ENCODE results near the gene MT1M.

Gene MT1M

GRCh38 chr16:56651586-56651985 is 19.1 kb downstream of the MT1M start, which contains the start of gene MT1B:
Gene MT1B, plus strand, starts transcription at chr16:56651886. Its CDS starts 68 bp downstream, at chr16:56651954.
- Histone ChIP-seq H3K4me3 (ENCODE audit: low read depth, low read length, poor library complexity, severe bottlenecking) (no peak within 1 kb of the TSS), H2AFZ (ENCODE audit: low read length) (no peak within 1 kb of the TSS), H3K9ac (ENCODE audit: low read length) (no peak within 1 kb of the TSS; the same call in 1 of the 2 replicates), H4K20me1 (ENCODE audit: insufficient read depth, low read length) (no peaks in the 10 kb centered on the region), H3K9me2 (ENCODE audit: low read depth, low read length) (no peaks in the 10 kb centered on the region), H3K4me2 (ENCODE audit: low read length) (no peak within 1 kb of the TSS), H3F3A (ENCODE audit: insufficient read depth, low read length) (no peaks in the 10 kb centered on the region), H3K27me3 (ENCODE audit: insufficient read depth, low read length) (peaks cover 7% of the 10 kb centered on the region; the same call in 1 of the 2 replicates), H3K4me1 (ENCODE audit: insufficient read depth, low read length, severe bottlenecking) (peaks cover 10% of the 10 kb centered on the region), H3K79me2 (ENCODE audit: insufficient read depth, low read length) (no peaks in the 10 kb centered on the region), H3K27ac (ENCODE audit: low read depth, low read length, poor library complexity, severe bottlenecking) (no peak within 1 kb of the TSS), H3K36me3 (ENCODE audit: insufficient read depth, low read length) (no peaks in the 10 kb centered on the region), H3K9me3 (ENCODE audit: low read length) (no peaks in the 10 kb centered on the region)
- TF ChIP-seq CTCF (IDR thresholded peaks at IDR 0.05; ENCODE audit: low read length) (no peak), EZH2 (IDR thresholded peaks at IDR 0.05; ENCODE audit: borderline replicate concordance, low read length) (no peak)

DNA sequence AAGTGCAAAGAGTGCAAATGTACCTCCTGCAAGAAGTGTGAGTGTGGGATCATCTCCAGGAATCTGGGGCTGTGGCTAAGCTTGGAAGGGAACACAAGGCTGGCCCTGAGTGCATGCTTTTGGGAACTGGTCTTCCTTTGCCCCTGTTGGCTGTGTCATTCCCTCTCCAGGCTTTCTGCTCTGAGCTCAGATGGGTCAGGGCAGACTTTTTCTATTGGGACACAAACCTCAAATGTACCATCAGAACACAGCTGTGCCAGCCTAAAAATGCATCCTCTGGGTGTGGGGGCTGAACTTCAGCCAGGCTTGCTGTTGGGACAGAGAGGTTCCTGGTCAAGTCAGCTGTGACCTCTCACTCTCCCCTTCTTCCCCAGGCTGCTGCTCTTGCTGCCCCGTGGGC is 20.1 kb downstream of the MT1M start:
- H3K79me2 ChIP-seq (ENCODE audit: insufficient read depth, low read length), result no peaks in the 10 kb centered on the region
- peaks cover 7% of the 10 kb centered on the region; the same call in 1 of the 2 replicates for H3K27me3 ChIP-seq (ENCODE audit: insufficient read depth, low read length)
- no peaks in the 10 kb centered on the region for H3K36me3 ChIP-seq (ENCODE audit: insufficient read depth, low read length)
- H3K4me2 ChIP-seq (ENCODE audit: low read length), result no peak overlapping the region
- H3K4me3 ChIP-seq (ENCODE audit: low read depth, low read length, poor library complexity, severe bottlenecking), result no peak overlapping the region
- no peaks in the 10 kb centered on the region for H3K9me2 ChIP-seq (ENCODE audit: low read depth, low read length)
- no peak overlapping the region; the same call in 1 of the 2 replicates for H3K9ac ChIP-seq (ENCODE audit: low read length)
- H3F3A ChIP-seq (ENCODE audit: insufficient read depth, low read length), result no peaks in the 10 kb centered on the region
- TF ChIP-seq CTCF (IDR thresholded peaks at IDR 0.05; ENCODE audit: low read length) (no peak), EZH2 (IDR thresholded peaks at IDR 0.05; ENCODE audit: borderline replicate concordance, low read length) (no peak)
- no peaks in the 10 kb centered on the region for H3K9me3 ChIP-seq (ENCODE audit: low read length)
- H3K4me1 ChIP-seq (ENCODE audit: insufficient read depth, low read length, severe bottlenecking), result peaks cover 15% of the 10 kb centered on the region
- no peak overlapping the region for H3K27ac ChIP-seq (ENCODE audit: low read depth, low read length, poor library complexity, severe bottlenecking)
- no peak overlapping the region for H2AFZ ChIP-seq (ENCODE audit: low read length)
- H4K20me1 ChIP-seq (ENCODE audit: insufficient read depth, low read length), result no peaks in the 10 kb centered on the region

- Histone ChIP-seq H2AFZ (ENCODE audit: low read length) (no peak overlapping the region), H3F3A (ENCODE audit: insufficient read depth, low read length) (no peaks in the 10 kb centered on the region), H3K4me2 (ENCODE audit: low read length) (peak overlapping the region; percentile 40; the same call in 1 of the 2 replicates), H3K4me1 (ENCODE audit: insufficient read depth, low read length, severe bottlenecking) (peaks cover 19% of the 10 kb centered on the region), H3K27me3 (ENCODE audit: insufficient read depth, low read length) (peaks cover 7% of the 10 kb centered on the region; the same call in 1 of the 2 replicates), H4K20me1 (ENCODE audit: insufficient read depth, low read length) (no peaks in the 10 kb centered on the region), H3K9ac (ENCODE audit: low read length) (no peak overlapping the region; the same call in 1 of the 2 replicates), H3K4me3 (ENCODE audit: low read depth, low read length, poor library complexity, severe bottlenecking) (no peak overlapping the region), H3K9me2 (ENCODE audit: low read depth, low read length) (no peaks in the 10 kb centered on the region), H3K27ac (ENCODE audit: low read depth, low read length, poor library complexity, severe bottlenecking) (no peak overlapping the region), H3K9me3 (ENCODE audit: low read length) (no peaks in the 10 kb centered on the region), H3K36me3 (ENCODE audit: insufficient read depth, low read length) (no peaks in the 10 kb centered on the region), H3K79me2 (ENCODE audit: insufficient read depth, low read length) (no peaks in the 10 kb centered on the region)
- no peak for TF ChIP-seq EZH2 (IDR thresholded peaks at IDR 0.05; ENCODE audit: borderline replicate concordance, low read length)
- no peak for TF ChIP-seq CTCF (IDR thresholded peaks at IDR 0.05; ENCODE audit: low read length)
Observed at GRCh38 chr16:56653218-56653617, 20.8 kb downstream of the MT1M start.
